ENCODE measurements around the gene IDH2. TPM values are rescaled to one million over a fixed set of nuclear protein-coding genes. Genes with fewer than 3 reads are reported as not detected.

Gene IDH2
- total and polyA plus RNA-seq, 8 donors: 53.6 to 128 (median 112) TPM

DNA sequence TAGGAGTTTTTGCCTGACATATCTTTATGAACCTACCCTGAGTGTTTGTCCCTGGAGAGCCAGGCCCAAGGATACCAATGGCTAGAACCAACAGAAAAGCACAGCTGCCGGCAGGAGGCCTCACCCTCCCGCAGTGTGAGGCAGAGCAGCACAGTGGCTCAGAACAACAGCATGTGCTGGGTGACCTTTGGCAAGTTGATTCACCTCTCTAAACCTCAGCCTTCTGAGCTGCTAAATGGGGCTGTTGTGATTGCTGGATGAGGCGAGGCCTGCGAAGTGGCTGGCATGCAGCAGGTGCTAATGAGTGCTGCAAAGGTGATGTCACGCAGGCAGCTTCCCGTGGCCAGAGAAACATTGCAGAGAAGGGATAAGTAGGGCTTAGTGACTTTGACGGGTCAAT lies 23.3 kb downstream of the IDH2 start:
- 86 to 87% methylated on average over 7 of the region's 7 CpGs for WGBS, 2 donors
- H3K27me3 ChIP-seq: no peaks in the 10 kb centered on the region
- H3K27ac ChIP-seq: no peak overlapping the region
- no peak overlapping the region for H3K4me3 ChIP-seq
- no peak for ATAC-seq
- TF ChIP-seq, protein P1, sequence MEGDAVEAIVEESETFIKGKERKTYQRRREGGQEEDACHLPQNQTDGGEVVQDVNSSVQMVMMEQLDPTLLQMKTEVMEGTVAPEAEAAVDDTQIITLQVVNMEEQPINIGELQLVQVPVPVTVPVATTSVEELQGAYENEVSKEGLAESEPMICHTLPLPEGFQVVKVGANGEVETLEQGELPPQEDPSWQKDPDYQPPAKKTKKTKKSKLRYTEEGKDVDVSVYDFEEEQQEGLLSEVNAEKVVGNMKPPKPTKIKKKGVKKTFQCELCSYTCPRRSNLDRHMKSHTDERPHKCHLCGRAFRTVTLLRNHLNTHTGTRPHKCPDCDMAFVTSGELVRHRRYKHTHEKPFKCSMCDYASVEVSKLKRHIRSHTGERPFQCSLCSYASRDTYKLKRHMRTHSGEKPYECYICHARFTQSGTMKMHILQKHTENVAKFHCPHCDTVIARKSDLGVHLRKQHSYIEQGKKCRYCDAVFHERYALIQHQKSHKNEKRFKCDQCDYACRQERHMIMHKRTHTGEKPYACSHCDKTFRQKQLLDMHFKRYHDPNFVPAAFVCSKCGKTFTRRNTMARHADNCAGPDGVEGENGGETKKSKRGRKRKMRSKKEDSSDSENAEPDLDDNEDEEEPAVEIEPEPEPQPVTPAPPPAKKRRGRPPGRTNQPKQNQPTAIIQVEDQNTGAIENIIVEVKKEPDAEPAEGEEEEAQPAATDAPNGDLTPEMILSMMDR (IDR thresholded peaks at IDR 0.05): no peak
- DNase-seq: peak in 1 of 6 donors; percentile 30
- intact Hi-C loops (cut with DNase I): no loop called here
- FAIRE-seq: no peak
- H3K36me3 ChIP-seq: peaks cover 3 to 51% (median 21%) of the 10 kb centered on the region in 3 donors
- H3K9me3 ChIP-seq: no peaks in the 10 kb centered on the region
- H3K4me1 ChIP-seq: peaks cover 19 to 23% (median 20%) of the 10 kb centered on the region in 3 donors

DNA sequence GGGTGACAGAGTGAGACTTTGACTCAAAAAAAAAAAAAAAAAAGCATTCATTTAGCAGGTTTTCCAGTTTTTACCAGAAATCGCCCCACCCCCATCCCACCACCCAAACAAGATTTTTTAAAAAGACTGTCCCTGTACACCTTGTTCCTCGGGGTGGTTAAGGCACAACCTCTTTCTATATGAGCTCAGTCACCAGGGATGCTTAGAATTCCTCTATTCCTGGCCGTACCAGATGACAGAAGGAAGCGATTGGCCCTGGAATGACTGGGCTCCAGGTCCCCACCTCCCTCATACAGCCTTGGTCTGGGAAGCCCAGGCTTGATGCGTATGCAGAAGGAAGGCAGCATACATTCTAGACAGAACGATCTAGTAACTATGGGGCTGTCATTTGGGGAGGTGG lies 25.6 kb downstream of the IDH2 start:
- TF ChIP-seq, protein P1 (IDR thresholded peaks at IDR 0.05): no peak
- Histone ChIP-seq H3K4me1 (peaks cover 25 to 39% (median 34%) of the 10 kb centered on the region in 3 donors), H3K27me3 (no peaks in the 10 kb centered on the region), H3K4me3 (no peak overlapping the region), H3K36me3 (peaks cover 3 to 36% (median 16%) of the 10 kb centered on the region in 3 donors), H3K27ac (no peak overlapping the region), H3K9me3 (no peaks in the 10 kb centered on the region)
- 82 to 83% methylated on average over 6 of the region's 6 CpGs for WGBS, 2 donors
- intact Hi-C loops (cut with DNase I): no loop called here
- ATAC-seq (no peak), FAIRE-seq (no peak), DNase-seq (no peak)

DNA sequence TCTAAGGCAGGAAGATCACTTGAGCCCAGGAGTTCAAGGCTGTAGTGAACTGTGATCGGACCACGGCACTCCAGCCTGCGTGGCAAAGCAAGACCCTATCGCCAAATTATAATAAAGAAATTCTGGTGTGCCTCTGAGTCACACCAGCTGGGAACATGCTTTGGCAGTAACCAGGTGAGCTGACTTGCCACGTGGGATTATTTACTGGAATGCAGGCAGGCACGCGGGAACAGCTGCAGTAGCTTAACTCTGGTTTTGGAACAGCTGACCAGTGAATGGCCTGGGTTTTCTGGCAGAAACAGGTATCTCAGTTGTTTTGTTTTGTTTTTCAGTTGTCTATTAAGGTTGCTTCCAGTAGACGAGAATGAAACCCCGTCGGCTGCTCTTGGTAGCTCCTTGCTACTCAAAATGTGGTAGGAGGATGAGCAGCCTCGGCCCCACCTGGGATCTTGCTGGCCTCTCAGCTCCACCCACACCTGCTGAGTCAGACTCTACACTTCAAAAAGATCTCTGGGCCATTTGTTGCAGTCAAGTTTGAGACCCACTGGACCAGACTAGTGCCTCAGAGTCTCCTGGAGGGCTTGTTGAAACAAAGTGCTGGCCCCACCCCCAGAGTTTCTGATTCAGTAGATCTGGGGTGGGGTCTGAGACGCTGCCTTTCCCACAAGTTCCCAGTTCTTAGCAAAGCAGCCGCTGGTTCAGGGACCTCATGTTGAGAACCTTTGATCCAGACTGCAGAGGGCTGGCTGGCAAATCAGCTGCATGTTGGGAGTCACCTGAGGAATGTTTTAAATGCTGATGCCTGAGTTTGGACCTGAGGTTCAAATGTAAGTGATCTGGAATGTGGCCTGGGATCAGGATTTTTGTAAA lies 26.6 kb downstream of the IDH2 start:
- intact Hi-C loops (cut with DNase I): no loop called here
- Histone ChIP-seq H3K36me3 (peaks cover 3 to 26% (median 16%) of the 10 kb centered on the region in 3 donors), H3K4me3 (no peak overlapping the region), H3K27me3 (no peaks in the 10 kb centered on the region), H3K4me1 (peaks cover 25 to 50% (median 34%) of the 10 kb centered on the region in 3 donors), H3K9me3 (no peaks in the 10 kb centered on the region), H3K27ac (peak overlapping the region; percentile 68 to 89 (median 72))
- DNase-seq (peak in 5 of 6 donors; percentile 79 to 86 (median 82)), ATAC-seq (peak; percentile 70 to 80 (median 77)), FAIRE-seq (no peak)
- TF ChIP-seq, protein P1 (IDR thresholded peaks at IDR 0.05): no peak
- 21 to 25% methylated on average over 13 of the region's 13 CpGs for WGBS, 2 donors

DNA sequence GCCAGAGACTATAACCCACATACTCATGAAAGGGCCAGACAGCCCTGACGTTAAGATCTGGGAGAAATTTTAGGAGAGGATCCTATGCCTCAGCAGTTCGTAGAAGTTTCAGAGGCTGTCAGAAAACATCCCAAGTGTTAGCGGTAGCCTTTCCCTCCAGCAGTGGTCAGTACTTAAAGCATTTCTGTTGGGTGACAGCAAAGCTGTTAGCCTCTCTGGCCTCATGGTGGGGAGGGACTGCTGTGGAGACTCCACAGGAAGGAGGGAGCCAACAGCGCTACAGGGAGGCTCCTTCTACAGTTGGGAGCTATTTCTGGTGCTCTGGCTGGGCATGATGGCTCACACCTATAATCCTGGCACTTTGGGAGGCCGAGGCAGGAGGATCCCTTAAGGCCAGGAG lies 27.4 kb downstream of the IDH2 start:
- H3K4me1 ChIP-seq: peaks cover 25 to 53% (median 34%) of the 10 kb centered on the region in 3 donors
- WGBS, 2 donors: 67% methylated on average over 5 of the region's 5 CpGs

More for the DNA sequence above, 27.4 kb downstream of the IDH2 start:
- TF ChIP-seq, protein P1 (IDR thresholded peaks at IDR 0.05): no peak
- no peaks in the 10 kb centered on the region for H3K9me3 ChIP-seq
- peaks cover 3 to 18% (median 10%) of the 10 kb centered on the region in 3 donors for H3K36me3 ChIP-seq
- intact Hi-C loops (cut with DNase I): loop anchor here in 2 of 3 donors (5.0 kb wide), 2 partner anchors 68 to 173 kb away; no protein-coding TSS in a partner anchor
- ATAC-seq (peak; percentile 4 to 31 (median 12)), DNase-seq (peak in 1 of 6 donors; percentile 44), FAIRE-seq (no peak)
- H3K27ac ChIP-seq: peak overlapping the region; percentile 68 to 89 (median 72)
- no peak overlapping the region for H3K4me3 ChIP-seq
- H3K27me3 ChIP-seq: no peaks in the 10 kb centered on the region

Measured in pancreas (tissue), 10 donors.